Measurements from ENCODE around the gene DNASE1L2.

GRCh38 chr16:2195322-2196161 is 40.7 kb upstream of the DNASE1L2 start:
- TF ChIP-seq CTCF (IDR thresholded peaks at IDR 0.05 in 2 of 3, conservative IDR thresholded peaks at IDR 0.05 in 1 of 3; ENCODE audit: borderline replicate concordance in 1 of 3, insufficient read depth in 1 of 3, low read depth in 2 of 3, low read length in 2 of 3), result no peak
- TF ChIP-seq POLR2A (IDR thresholded peaks at IDR 0.05; ENCODE audit: borderline replicate concordance, extremely low read depth, insufficient read depth, insufficient read length), result no peak
- no peak for TF ChIP-seq RAD21 (IDR thresholded peaks at IDR 0.05; ENCODE audit: low read depth)
- TF ChIP-seq MAX (IDR thresholded peaks at IDR 0.05), result no peak
- no peak for TF ChIP-seq EGR1 (IDR thresholded peaks at IDR 0.05; ENCODE audit: low read depth)
- TF ChIP-seq ELF1 (IDR thresholded peaks at IDR 0.05; ENCODE audit: borderline replicate concordance, low read depth), result no peak
- TF ChIP-seq SIN3A (IDR thresholded peaks at IDR 0.05; ENCODE audit: low read depth), result no peak
- no peak for TF ChIP-seq POLR2AphosphoS5 (IDR thresholded peaks at IDR 0.05; ENCODE audit: low read depth, low read length)
- TF ChIP-seq CEBPB (IDR thresholded peaks at IDR 0.05; ENCODE audit: low read depth), result no peak

All from HCT116 (cell line).